ENCODE measurements around the gene ERICH4. TPM values are rescaled to one million over a fixed set of nuclear protein-coding genes. Genes with fewer than 3 reads are reported as not detected.

The ERICH4 gene
- total RNA-seq, 1 donor from 2014 or later = not detected

- Mint-ChIP-seq H3K36me3 (ENCODE audit: low read depth) (no peaks in the 10 kb centered on the region), H3K9me3 (no peaks in the 10 kb centered on the region), H3K27ac (peak overlapping the region; percentile 46), H3K27me3 (peaks cover 2% of the 10 kb centered on the region), H3K4me3 (peak overlapping the region; percentile 80), H3K4me1 (peaks cover 23% of the 10 kb centered on the region)
- ChIA-PET CTCF (interaction anchor here (0.9 to 13.2 kb wide), 25 partner anchors 9 to 187 kb away, joined by 3 to 344 read pairs (median 5); partner anchors contain the start of genes B9D2, CEACAM21 and DMAC2), POLR2A (interaction anchor here (0.5 to 4.2 kb wide), 16 partner anchors 9 to 139 kb away, joined by 3 to 47 read pairs (median 5); partner anchors contain the start of genes B9D2, CCDC97 and DMAC2)
- TF ChIP-seq CTCF (IDR thresholded peaks at IDR 0.05) = peak; percentile 72
- intact Hi-C loops (cut with micrococcal nuclease) = loop anchor here (1.0 to 5.0 kb wide), 8 partner anchors 14 to 247 kb away; no protein-coding TSS in a partner anchor
- peak; percentile 97 for ATAC-seq (ENCODE audit: low read depth)
- DNase-seq = peak; percentile 76
These were observed 6.3 kb downstream of the ERICH4 start for GRCh38 chr19:41449079-41449864.

DNA sequence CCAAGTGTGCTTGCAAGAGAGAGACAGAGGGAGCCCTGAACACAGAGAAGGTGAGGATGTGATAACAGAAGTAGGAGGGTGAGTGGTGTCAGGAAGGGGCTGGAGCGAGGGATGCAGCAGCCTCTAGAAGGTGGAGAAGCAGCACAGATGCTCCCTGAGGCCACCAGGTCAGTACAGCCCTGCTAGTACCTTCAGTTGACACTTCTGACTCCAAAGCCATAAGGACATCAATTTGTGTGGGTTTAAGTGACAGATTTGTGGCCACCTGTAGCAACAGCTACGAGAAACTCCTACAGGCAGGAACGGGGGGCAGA is 6.9 kb downstream of the ERICH4 start:
- intact Hi-C loops (cut with micrococcal nuclease) = loop anchor here (1.0 to 5.0 kb wide), 8 partner anchors 13 to 248 kb away; no protein-coding TSS in a partner anchor
- TF ChIP-seq CTCF (IDR thresholded peaks at IDR 0.05) = no peak
- Mint-ChIP-seq H3K9me3 (no peaks in the 10 kb centered on the region), H3K36me3 (ENCODE audit: low read depth) (no peaks in the 10 kb centered on the region), H3K27ac (no peak overlapping the region), H3K4me3 (no peak overlapping the region), H3K4me1 (peaks cover 25% of the 10 kb centered on the region), H3K27me3 (peaks cover 2% of the 10 kb centered on the region)
- POLR2A ChIA-PET = interaction anchor here (0.8 to 4.2 kb wide), 8 partner anchors 10 to 120 kb away, joined by 3 to 47 read pairs (median 4); partner anchors contain the start of gene DMAC2
- DNase-seq (no peak), ATAC-seq (ENCODE audit: low read depth) (peak; percentile 6)
- CTCF ChIA-PET = interaction anchor here (0.9 to 13.2 kb wide), 15 partner anchors 10 to 147 kb away, joined by 3 to 344 read pairs (median 10); partner anchors contain the start of genes B9D2 and DMAC2

DNA sequence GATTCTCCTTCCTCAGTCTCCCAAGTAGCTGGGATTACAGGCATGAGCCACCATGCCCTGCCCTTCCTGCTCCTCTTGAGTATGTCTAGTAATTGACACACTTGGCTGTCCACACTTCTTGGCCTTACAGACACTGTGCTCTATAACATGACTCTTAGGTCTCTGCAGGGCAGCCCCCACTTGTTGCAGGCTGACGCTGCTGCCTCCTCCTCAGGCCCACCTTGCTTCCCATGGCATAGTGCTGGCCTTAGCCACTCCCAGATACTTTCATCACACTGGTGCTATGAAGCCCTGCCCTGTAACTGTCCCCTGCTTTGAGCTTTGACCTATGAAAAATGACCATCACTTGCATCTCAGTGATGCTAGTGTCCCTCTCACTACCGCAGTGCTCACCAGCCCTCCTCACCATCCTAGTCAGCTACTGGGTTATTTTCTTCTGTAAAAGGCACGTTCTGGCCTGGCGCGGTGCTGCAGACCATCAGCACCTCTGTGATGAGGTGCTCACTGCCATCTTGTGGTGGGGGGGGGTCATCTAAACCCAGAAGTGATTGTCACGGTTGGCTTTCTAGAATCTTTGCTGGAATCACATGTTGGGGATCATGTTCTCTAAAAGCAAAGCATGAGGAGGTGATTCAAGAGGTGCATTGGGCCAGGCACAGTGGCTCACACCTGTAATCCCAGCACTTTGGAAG is 9.8 kb downstream of the ERICH4 start:
- Mint-ChIP-seq H3K9me3 (no peaks in the 10 kb centered on the region), H3K36me3 (ENCODE audit: low read depth) (no peaks in the 10 kb centered on the region), H3K4me1 (peaks cover 36% of the 10 kb centered on the region), H3K27me3 (peaks cover 4% of the 10 kb centered on the region), H3K4me3 (no peak overlapping the region), H3K27ac (peak overlapping the region; percentile 4)
- ATAC-seq (ENCODE audit: low read depth) (no peak), DNase-seq (no peak)
- intact Hi-C loops (cut with micrococcal nuclease) = no loop called here
- POLR2A ChIA-PET = interaction anchor here (0.6 kb wide), 1 partner anchor 79 kb away, joined by 3 read pairs; no protein-coding TSS in a partner anchor
- CTCF ChIA-PET = interaction anchor here (1.2 to 13.2 kb wide), 2 partner anchors 84 to 113 kb away, joined by 3 to 344 read pairs; no protein-coding TSS in a partner anchor
- no peak for TF ChIP-seq CTCF (IDR thresholded peaks at IDR 0.05)

- H3K27me3 Mint-ChIP-seq = peaks cover 8% of the 10 kb centered on the region
- intact Hi-C loops (cut with micrococcal nuclease) = no loop called here
- H3K36me3 Mint-ChIP-seq (ENCODE audit: low read depth) = no peaks in the 10 kb centered on the region
- ChIA-PET POLR2A (interaction anchor here (0.9 to 1.2 kb wide), 3 partner anchors 66 to 113 kb away, joined by 3 read pairs; no protein-coding TSS in a partner anchor), CTCF (interaction anchor here (0.8 to 1.8 kb wide), 3 partner anchors 105 to 114 kb away, joined by 3 to 7 read pairs (median 4); no protein-coding TSS in a partner anchor)
- H3K4me3 Mint-ChIP-seq = no peak overlapping the region
- no peak for DNase-seq
- no peak for TF ChIP-seq CTCF (IDR thresholded peaks at IDR 0.05)
- no peak overlapping the region for H3K27ac Mint-ChIP-seq
- no peaks in the 10 kb centered on the region for H3K9me3 Mint-ChIP-seq
- ATAC-seq (ENCODE audit: low read depth) = no peak
- peaks cover 27% of the 10 kb centered on the region for H3K4me1 Mint-ChIP-seq
These were observed 13.0 kb downstream of the ERICH4 start for GRCh38 chr19:41455936-41456335.

Data from activated B cell treated with CpG ODN at 0.5 μM for 24 hours (primary cell).